Measurements from ENCODE around the gene MNX1. TPM values are rescaled to one million over a fixed set of nuclear protein-coding genes. Genes with fewer than 3 reads are reported as not detected.

The MNX1 gene
- total RNA-seq, 4 donors from 2014 or later = not detected

DNA sequence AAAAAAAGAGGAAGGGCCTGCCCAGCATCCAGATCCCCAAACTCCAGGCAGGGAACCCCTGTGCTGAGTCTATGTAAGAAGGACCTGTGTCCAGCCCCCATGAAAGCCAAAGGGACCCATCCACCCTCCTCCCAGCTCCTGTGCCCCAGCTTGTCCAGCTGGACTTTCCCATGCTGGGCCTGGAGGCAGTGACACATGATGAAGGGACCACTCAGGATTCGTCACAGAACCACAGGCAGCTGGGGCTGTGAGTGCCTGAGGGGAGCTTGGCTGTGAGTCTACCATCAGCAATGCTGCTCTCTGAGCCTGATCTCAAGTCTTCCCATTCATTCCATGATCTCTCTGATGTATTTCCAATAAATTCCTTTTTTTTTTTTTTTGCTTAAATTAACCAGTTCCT is 36.2 kb upstream of the MNX1 start:
- 50 to 83% methylated on average over 1 of the region's 1 CpG for WGBS, 2 donors (ENCODE audit: low coverage in 1 of 2)
- Histone ChIP-seq H3K4me3 (no peak overlapping the region), H3K27ac (no peak overlapping the region), H3K27me3 (peaks cover 47% of the 10 kb centered on the region), H3K36me3 (no peaks in the 10 kb centered on the region), H3K9me3 (no peaks in the 10 kb centered on the region), H3K4me1 (no peaks in the 10 kb centered on the region)
- no peak for TF ChIP-seq EP300 (IDR thresholded peaks at IDR 0.05)
- no peak for TF ChIP-seq POLR2AphosphoS5 (IDR thresholded peaks at IDR 0.05)
- TF ChIP-seq, protein P1, sequence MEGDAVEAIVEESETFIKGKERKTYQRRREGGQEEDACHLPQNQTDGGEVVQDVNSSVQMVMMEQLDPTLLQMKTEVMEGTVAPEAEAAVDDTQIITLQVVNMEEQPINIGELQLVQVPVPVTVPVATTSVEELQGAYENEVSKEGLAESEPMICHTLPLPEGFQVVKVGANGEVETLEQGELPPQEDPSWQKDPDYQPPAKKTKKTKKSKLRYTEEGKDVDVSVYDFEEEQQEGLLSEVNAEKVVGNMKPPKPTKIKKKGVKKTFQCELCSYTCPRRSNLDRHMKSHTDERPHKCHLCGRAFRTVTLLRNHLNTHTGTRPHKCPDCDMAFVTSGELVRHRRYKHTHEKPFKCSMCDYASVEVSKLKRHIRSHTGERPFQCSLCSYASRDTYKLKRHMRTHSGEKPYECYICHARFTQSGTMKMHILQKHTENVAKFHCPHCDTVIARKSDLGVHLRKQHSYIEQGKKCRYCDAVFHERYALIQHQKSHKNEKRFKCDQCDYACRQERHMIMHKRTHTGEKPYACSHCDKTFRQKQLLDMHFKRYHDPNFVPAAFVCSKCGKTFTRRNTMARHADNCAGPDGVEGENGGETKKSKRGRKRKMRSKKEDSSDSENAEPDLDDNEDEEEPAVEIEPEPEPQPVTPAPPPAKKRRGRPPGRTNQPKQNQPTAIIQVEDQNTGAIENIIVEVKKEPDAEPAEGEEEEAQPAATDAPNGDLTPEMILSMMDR (IDR thresholded peaks at IDR 0.05) = no peak
- TF ChIP-seq POLR2A (IDR thresholded peaks at IDR 0.05) = no peak
- ATAC-seq = no peak

DNA sequence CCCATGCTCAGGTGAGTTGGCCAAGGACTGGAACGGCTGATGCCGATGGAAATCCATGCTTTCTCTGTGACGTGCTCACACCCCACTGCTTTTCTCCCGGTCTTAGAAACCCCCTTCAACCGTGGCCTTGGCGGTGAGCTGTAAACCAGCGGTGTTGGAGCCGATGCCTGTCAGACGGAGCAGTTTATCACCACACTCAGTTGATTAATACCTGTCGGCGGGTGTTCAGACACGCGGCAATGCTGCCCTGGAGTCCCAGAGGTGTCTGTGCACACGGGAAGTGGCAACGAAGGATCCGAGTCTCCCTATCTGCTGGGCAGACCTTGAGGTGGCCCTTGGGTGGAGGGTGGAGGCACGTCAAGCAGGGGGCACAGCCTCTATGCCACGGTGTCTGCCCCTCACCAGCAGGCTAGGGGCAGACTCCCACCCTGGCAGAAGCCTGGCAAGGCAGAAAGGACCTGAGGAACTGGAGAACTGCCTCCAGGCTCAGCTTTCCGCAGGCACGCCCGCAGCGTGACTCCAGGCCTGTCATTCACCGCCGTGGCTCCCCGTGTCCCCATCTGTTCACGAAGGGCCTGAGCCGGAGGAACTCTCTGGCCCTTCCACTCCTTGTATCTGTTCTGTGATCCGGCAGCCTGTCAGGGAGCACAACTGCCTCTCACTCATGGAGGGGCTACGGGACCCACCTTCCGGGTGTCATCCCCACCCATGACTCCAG is 34.6 kb upstream of the MNX1 start:
- H3K36me3 ChIP-seq = no peaks in the 10 kb centered on the region
- H3K4me1 ChIP-seq = no peaks in the 10 kb centered on the region
- TF ChIP-seq, protein P1 (IDR thresholded peaks at IDR 0.05) = no peak
- no peak for TF ChIP-seq EP300 (IDR thresholded peaks at IDR 0.05)
- TF ChIP-seq POLR2AphosphoS5 (IDR thresholded peaks at IDR 0.05) = no peak
- TF ChIP-seq POLR2A (IDR thresholded peaks at IDR 0.05) = no peak
- 47 to 76% methylated on average over 9 of the region's 30 CpGs for WGBS, 2 donors (ENCODE audit: low coverage in 1 of 2)
- no peak overlapping the region for H3K27ac ChIP-seq
- no peak for ATAC-seq
- peaks cover 46% of the 10 kb centered on the region for H3K27me3 ChIP-seq
- H3K4me3 ChIP-seq = no peak overlapping the region
- no peaks in the 10 kb centered on the region for H3K9me3 ChIP-seq

DNA sequence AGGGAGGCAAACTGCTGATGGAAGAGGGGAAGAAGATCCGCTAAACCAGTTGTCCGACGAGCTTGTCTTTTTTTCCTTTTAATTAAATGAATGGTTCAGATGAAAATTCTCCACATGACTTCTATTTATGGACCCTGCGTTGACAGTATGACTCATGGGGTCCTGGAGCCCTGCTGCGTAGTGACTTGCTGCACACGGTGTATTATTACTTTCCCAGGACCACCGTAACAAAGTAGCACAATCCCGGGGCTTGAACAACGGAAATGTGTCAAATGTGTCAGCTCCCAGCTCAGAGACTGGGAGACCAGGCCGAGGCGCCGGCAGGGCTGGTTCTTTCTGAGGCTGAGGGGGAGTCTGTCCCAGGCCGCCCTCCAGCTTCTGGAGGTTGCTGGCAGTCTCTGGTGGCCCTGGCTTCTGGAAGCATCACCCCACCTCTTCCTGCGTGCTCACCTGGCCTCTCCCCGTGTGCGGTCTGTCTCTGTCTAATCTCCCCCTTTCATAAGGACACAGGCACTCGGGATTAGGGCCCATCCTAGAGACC is 33.8 kb upstream of the MNX1 start:
- Histone ChIP-seq H3K27me3 (peaks cover 48% of the 10 kb centered on the region), H3K9me3 (no peaks in the 10 kb centered on the region), H3K36me3 (no peaks in the 10 kb centered on the region), H3K27ac (peak overlapping the region in 2 of 4 donors; percentile 24 to 42), H3K4me1 (no peaks in the 10 kb centered on the region), H3K4me3 (no peak overlapping the region)
- TF ChIP-seq POLR2AphosphoS5 (IDR thresholded peaks at IDR 0.05) (no peak), POLR2A (IDR thresholded peaks at IDR 0.05) (no peak), EP300 (IDR thresholded peaks at IDR 0.05) (no peak)
- TF ChIP-seq, protein P1 (IDR thresholded peaks at IDR 0.05) = no peak
- peak; percentile 56 for ATAC-seq
- WGBS, 2 donors (ENCODE audit: low coverage in 1 of 2) = 50 to 71% methylated on average over 9 to 13 of the region's 17 CpGs

DNA sequence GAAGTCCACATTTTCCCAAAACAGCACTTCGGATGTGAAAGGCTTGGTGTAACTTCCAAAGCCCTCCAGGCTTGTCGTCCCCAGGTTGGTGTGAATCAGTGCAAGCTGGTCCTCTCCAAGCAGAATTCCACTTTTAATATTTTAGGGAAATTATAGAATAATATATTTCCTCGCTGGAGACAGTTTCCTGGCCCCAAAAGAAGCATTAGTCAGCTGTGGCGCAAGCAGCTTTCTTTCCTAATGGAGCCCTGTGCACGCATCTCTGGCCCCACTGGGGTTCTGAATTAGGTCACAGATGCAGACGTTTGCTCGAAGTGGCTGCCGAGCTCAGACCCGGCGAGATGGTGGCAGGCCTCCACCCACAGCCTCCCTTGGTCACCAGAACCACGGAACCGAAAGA is 33.3 kb upstream of the MNX1 start:
- Histone ChIP-seq H3K27me3 (peaks cover 52% of the 10 kb centered on the region), H3K27ac (peak overlapping the region in 2 of 4 donors; percentile 24 to 42), H3K36me3 (no peaks in the 10 kb centered on the region), H3K4me1 (no peaks in the 10 kb centered on the region), H3K4me3 (no peak overlapping the region), H3K9me3 (no peaks in the 10 kb centered on the region)
- TF ChIP-seq POLR2A (IDR thresholded peaks at IDR 0.05) = no peak
- no peak for TF ChIP-seq EP300 (IDR thresholded peaks at IDR 0.05)
- 13 to 30% methylated on average over 2 to 7 of the region's 12 CpGs for WGBS, 2 donors (ENCODE audit: low coverage in 1 of 2)
- ATAC-seq = peak; percentile 90

GRCh38 chr7:157041514-157042277 is 31.2 kb upstream of the MNX1 start:
- no peaks in the 10 kb centered on the region for H3K36me3 ChIP-seq
- 63 to 74% methylated on average over 5 to 8 of the region's 20 CpGs for WGBS, 2 donors (ENCODE audit: low coverage in 1 of 2)
- peaks cover 71% of the 10 kb centered on the region for H3K27me3 ChIP-seq
- no peak for TF ChIP-seq POLR2AphosphoS5 (IDR thresholded peaks at IDR 0.05)
- TF ChIP-seq EP300 (IDR thresholded peaks at IDR 0.05) = no peak
- TF ChIP-seq, protein P1 (IDR thresholded peaks at IDR 0.05) = no peak
- TF ChIP-seq POLR2A (IDR thresholded peaks at IDR 0.05) = no peak
- no peaks in the 10 kb centered on the region for H3K4me1 ChIP-seq
- no peak overlapping the region for H3K4me3 ChIP-seq
- H3K27ac ChIP-seq = no peak overlapping the region
- no peak for ATAC-seq
- peaks cover 0 to 5% (median 0%) of the 10 kb centered on the region in 3 donors for H3K9me3 ChIP-seq
